ENCODE results near the gene EEA1. TPM values are rescaled to one million over a fixed set of nuclear protein-coding genes. Genes with fewer than 3 reads are reported as not detected.

EEA1 gene
- total RNA-seq, 4 donors from 2014 or later, result 24.7 to 45.0 (median 32.1) TPM

- TF ChIP-seq POLR2A (IDR thresholded peaks at IDR 0.05), result no peak
- TF ChIP-seq, protein P1, sequence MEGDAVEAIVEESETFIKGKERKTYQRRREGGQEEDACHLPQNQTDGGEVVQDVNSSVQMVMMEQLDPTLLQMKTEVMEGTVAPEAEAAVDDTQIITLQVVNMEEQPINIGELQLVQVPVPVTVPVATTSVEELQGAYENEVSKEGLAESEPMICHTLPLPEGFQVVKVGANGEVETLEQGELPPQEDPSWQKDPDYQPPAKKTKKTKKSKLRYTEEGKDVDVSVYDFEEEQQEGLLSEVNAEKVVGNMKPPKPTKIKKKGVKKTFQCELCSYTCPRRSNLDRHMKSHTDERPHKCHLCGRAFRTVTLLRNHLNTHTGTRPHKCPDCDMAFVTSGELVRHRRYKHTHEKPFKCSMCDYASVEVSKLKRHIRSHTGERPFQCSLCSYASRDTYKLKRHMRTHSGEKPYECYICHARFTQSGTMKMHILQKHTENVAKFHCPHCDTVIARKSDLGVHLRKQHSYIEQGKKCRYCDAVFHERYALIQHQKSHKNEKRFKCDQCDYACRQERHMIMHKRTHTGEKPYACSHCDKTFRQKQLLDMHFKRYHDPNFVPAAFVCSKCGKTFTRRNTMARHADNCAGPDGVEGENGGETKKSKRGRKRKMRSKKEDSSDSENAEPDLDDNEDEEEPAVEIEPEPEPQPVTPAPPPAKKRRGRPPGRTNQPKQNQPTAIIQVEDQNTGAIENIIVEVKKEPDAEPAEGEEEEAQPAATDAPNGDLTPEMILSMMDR (IDR thresholded peaks at IDR 0.05), result no peak
- no peak for DNase-seq (ENCODE audit: low spot score in 2 of 2)
- WGBS, 2 donors, result 63 to 68% methylated on average over 3 of the region's 3 CpGs
- intact Hi-C loops (cut with DNase I; ENCODE audit: low total_unique reads), result no loop called here
- H3K4me3 ChIP-seq (ENCODE audit: low read depth, poor library complexity, severe bottlenecking), result no peak overlapping the region
These were observed 195.4 kb downstream of the EEA1 start for GRCh38 chr12:92733661-92734060.

DNA sequence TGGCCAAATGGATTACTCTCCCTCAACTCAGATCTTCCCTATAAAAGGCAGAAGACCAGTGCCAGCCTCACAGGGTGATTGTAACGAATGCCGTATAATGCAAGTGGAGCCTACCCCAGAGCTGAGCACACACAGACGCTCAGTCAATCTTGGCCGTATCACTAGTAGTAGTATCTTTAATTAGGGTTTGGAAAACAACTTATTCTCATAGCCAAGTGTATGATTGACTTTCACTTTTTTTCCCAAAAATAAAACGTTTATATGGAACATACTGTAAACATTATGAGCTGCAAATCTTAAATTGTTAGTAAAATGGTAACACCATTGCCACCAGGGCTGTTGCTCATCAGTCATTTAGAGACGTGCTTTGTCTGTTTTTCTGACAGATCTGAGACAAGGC, 195.9 kb downstream of the EEA1 start:
- WGBS, 2 donors, result 73 to 79% methylated on average over 6 of the region's 6 CpGs
- DNase-seq (ENCODE audit: low spot score in 2 of 2), result no peak
- intact Hi-C loops (cut with DNase I; ENCODE audit: low total_unique reads), result no loop called here
- no peak overlapping the region for H3K4me3 ChIP-seq (ENCODE audit: low read depth, poor library complexity, severe bottlenecking)
- no peak for TF ChIP-seq POLR2A (IDR thresholded peaks at IDR 0.05)
- TF ChIP-seq, protein P1 (IDR thresholded peaks at IDR 0.05), result no peak

DNA sequence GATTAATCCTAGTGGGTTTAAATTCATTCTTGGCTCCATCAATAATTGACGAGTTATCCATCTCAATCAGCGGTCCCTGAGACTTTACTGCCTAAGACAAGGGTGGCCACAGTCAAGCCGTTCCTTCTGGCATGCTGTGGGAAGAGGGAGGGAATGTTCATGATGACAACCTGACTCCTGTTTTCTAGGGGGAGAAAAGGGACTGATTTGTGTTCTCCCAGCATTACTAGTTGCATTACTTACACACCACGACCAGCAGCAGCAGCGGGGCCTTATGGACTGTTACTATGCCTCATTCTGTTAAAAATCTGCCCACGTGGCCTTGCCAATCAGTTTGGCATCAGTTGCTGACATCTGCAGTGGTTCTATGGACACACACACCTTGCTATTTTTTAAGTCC, 196.4 kb downstream of the EEA1 start:
- H3K4me3 ChIP-seq (ENCODE audit: low read depth, poor library complexity, severe bottlenecking), result no peak overlapping the region
- no peak for TF ChIP-seq POLR2A (IDR thresholded peaks at IDR 0.05)
- TF ChIP-seq, protein P1 (IDR thresholded peaks at IDR 0.05), result no peak
- DNase-seq (ENCODE audit: low spot score in 2 of 2), result no peak
- intact Hi-C loops (cut with DNase I; ENCODE audit: low total_unique reads), result no loop called here
- 73 to 78% methylated on average over 6 of the region's 6 CpGs for WGBS, 2 donors

- intact Hi-C loops (cut with DNase I; ENCODE audit: low total_unique reads), result no loop called here
- no peak for TF ChIP-seq POLR2A (IDR thresholded peaks at IDR 0.05)
- TF ChIP-seq, protein P1 (IDR thresholded peaks at IDR 0.05), result no peak
- WGBS, 2 donors, result 38 to 40% methylated on average over 5 of the region's 5 CpGs
- no peak overlapping the region for H3K4me3 ChIP-seq (ENCODE audit: low read depth, poor library complexity, severe bottlenecking)
- DNase-seq (ENCODE audit: low spot score in 2 of 2), result no peak
These were observed 196.9 kb downstream of the EEA1 start for GRCh38 chr12:92732216-92732615.

- intact Hi-C loops (cut with DNase I; ENCODE audit: low total_unique reads), result no loop called here
- no peak overlapping the region for H3K4me3 ChIP-seq (ENCODE audit: low read depth, poor library complexity, severe bottlenecking)
- TF ChIP-seq, protein P1 (IDR thresholded peaks at IDR 0.05), result no peak
- no peak for TF ChIP-seq POLR2A (IDR thresholded peaks at IDR 0.05)
- DNase-seq (ENCODE audit: low spot score in 2 of 2), result no peak
- WGBS, 2 donors, result 94 to 96% methylated on average over 5 of the region's 5 CpGs
These were observed 198.3 kb downstream of the EEA1 start for GRCh38 chr12:92730758-92731157.

- TF ChIP-seq POLR2A (IDR thresholded peaks at IDR 0.05), result no peak
- TF ChIP-seq, protein P1 (IDR thresholded peaks at IDR 0.05), result no peak
- 61 to 65% methylated on average over 1 of the region's 1 CpG for WGBS, 2 donors
- H3K4me3 ChIP-seq (ENCODE audit: low read depth, poor library complexity, severe bottlenecking), result no peak overlapping the region
- no peak for DNase-seq (ENCODE audit: low spot score in 2 of 2)
- intact Hi-C loops (cut with DNase I; ENCODE audit: low total_unique reads), result no loop called here
These were observed 199.3 kb downstream of the EEA1 start for GRCh38 chr12:92729773-92730305.

All from lower leg skin (tissue), 4 donors.